Stimulated activated CD8-positive, alpha-beta memory T cell treated with anti-CD3 and anti-CD28 coated beads, Interleukin-4, amount 100 ng/mL, for 48 hours (primary cell): ENCODE results near the gene CCDC90B.

Experiments
- DNase-seq: peaks from one replicate; pipeline ENCODE4 v3.0.0-alpha.2; 2020

CCDC90B gene

GRCh38 chr11:83222499-83222898 lies 63.7 kb downstream of the CCDC90B start:
- DNase-seq = no peak

DNA sequence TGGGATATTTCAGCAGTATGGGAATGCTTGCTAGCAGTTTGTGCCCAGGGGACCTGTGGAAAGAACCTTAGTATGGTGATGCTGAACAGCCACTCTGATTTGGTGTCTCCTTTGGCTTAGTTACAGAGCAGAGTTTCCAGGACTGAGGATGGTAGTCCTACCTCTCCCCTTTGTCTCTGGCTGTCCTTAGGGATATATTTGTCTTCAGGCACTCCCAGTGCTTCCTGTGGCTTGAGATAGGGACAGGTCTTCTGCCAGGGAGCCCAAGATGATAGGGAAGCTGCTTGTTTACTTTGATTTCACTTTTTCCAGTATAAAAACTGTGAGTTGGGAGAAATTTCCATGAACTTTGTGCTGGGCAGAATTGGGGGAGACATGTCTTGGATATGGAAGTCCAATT lies 64.5 kb downstream of the CCDC90B start:
- no peak for DNase-seq

GRCh38 chr11:83220260-83220659 lies 65.9 kb downstream of the CCDC90B start:
- no peak for DNase-seq

- no peak for DNase-seq
These were observed 67.1 kb downstream of the CCDC90B start for GRCh38 chr11:83219095-83219494.
